Endodermal cell (in vitro differentiated cells): Measurements from ENCODE around the gene STAT3. TPM values are rescaled to one million over a fixed set of nuclear protein-coding genes. Genes with fewer than 3 reads are reported as not detected.
"Not testable (repeated sequence)": the region's sequence is repeated elsewhere in the genome, so short reads cannot be mapped to it uniquely, and the experiment has no call there.

Experiments
- DNase-seq: peaks from one replicate; pipeline ENCODE4 v3.0.0-alpha.2; 2017
- H3K27ac ChIP-seq: 2 replicates; pipeline ENCODE4 v1.5.1; 2013; ENCODE audit warnings: mild to moderate bottlenecking, low read depth, low read length, moderate library complexity
- H3K27me3 ChIP-seq: 2 replicates; pipeline ENCODE4 v1.6.1; 2013; ENCODE audit warnings: mild to moderate bottlenecking, low read length, moderate library complexity; ENCODE audit not compliant: insufficient read depth, control insufficient read depth, poor library complexity, severe bottlenecking
- H3K36me3 ChIP-seq: 2 replicates; pipeline ENCODE4 v1.7.0; 2013; ENCODE audit warnings: mild to moderate bottlenecking, low read length, moderate library complexity; ENCODE audit not compliant: control insufficient read depth, insufficient read depth
- H3K4me1 ChIP-seq: one replicate; pipeline ENCODE4 v1.7.0; 2013; ENCODE audit warnings: low read length; ENCODE audit not compliant: control insufficient read depth, insufficient read depth
- H3K4me3 ChIP-seq: 2 replicates; pipeline ENCODE4 v1.5.1; 2013; ENCODE audit warnings: mild to moderate bottlenecking, low read length, moderate library complexity
- H3K9ac ChIP-seq: 2 replicates; pipeline ENCODE4 v1.6.1; 2013; ENCODE audit warnings: mild to moderate bottlenecking, low read length, moderate library complexity; ENCODE audit not compliant: poor library complexity, severe bottlenecking; ENCODE audit errors: extremely low read depth
- H3K9me3 ChIP-seq: 2 replicates; pipeline ENCODE4 v1.6.1; 2013; ENCODE audit warnings: mild to moderate bottlenecking, low read length, moderate library complexity; ENCODE audit not compliant: control insufficient read depth
- H3K27ac Mint-ChIP-seq: 2 replicates; pipeline ENCODE4 v1.8.0; 2020; ENCODE audit warnings: mixed read lengths
- H3K27me3 Mint-ChIP-seq: 2 replicates; pipeline ENCODE4 v1.8.0; 2021; ENCODE audit warnings: mild to moderate bottlenecking, mixed read lengths; ENCODE audit not compliant: insufficient read depth
- H3K36me3 Mint-ChIP-seq: 2 replicates; pipeline ENCODE4 v1.8.0; 2020; ENCODE audit warnings: low read depth, mixed read lengths
- H3K4me1 Mint-ChIP-seq: 2 replicates; pipeline ENCODE4 v1.8.0; 2020; ENCODE audit warnings: mixed read lengths
- H3K4me3 Mint-ChIP-seq: 2 replicates; pipeline ENCODE4 v1.8.0; 2020; ENCODE audit warnings: mild to moderate bottlenecking, moderate library complexity, mixed read lengths
- H3K9me3 Mint-ChIP-seq: 2 replicates; pipeline ENCODE4 v1.8.0; 2020; ENCODE audit warnings: mild to moderate bottlenecking, mixed read lengths
- CTCF ChIP-seq: fragments of 200-600 bp; sonication (generic); conservative IDR thresholded peaks from 2 replicates; pipeline ENCODE4 v1.5.0; 2021; ENCODE audit warnings: antibody characterized with exemption, mild to moderate bottlenecking
- WGBS, 2 experiments: methylation state at CpG; one replicate each; pipeline versions ENCODE4 v1.1.5 to v1.1.7; 2013; ENCODE audit warnings: missing lambda C conversion rate in 2 of 2, mixed read lengths in 1 of 2; ENCODE audit not compliant: insufficient coverage in 1 of 2, insufficient read length in 1 of 2; 5-methylcytosine and 5-hydroxymethylcytosine counted together
- total RNA-seq, 2 donors: library from RNA; stranded (reverse); fragmentation: NEBNext Ultra II Directional in 1 of 2; extraction: Animal tissue kit (Norgen Biotek cat#: 25700) in 1 of 2; gene quantifications; 2 replicates in 1 of 2; 3 replicates in 1 of 2; pipeline ENCODE4 v1.2.1, GENCODE V29; 2021

Gene STAT3
- total RNA-seq, 2 donors from 2014 or later: 27.5 to 32.4 TPM

GRCh38 chr17:42323268-42323773, 64.9 kb downstream of the STAT3 start:
- H3K36me3 Mint-ChIP-seq: peaks cover 45% of the 10 kb centered on the region
- no peaks in the 10 kb centered on the region for H3K4me1 ChIP-seq
- H3K4me3 ChIP-seq: no peak overlapping the region
- no peak overlapping the region for H3K27ac ChIP-seq
- H3K27me3 Mint-ChIP-seq: peaks cover 19% of the 10 kb centered on the region
- H3K9ac ChIP-seq: no peak overlapping the region
- H3K27me3 ChIP-seq: peaks cover 9% of the 10 kb centered on the region
- no peak overlapping the region for H3K4me3 Mint-ChIP-seq
- no peaks in the 10 kb centered on the region for H3K9me3 Mint-ChIP-seq
- no peak for TF ChIP-seq CTCF
- no peaks in the 10 kb centered on the region for H3K9me3 ChIP-seq
- no peak for DNase-seq
- H3K4me1 Mint-ChIP-seq: peaks cover 7% of the 10 kb centered on the region
- WGBS, 2 experiments: 83 to 92% methylated on average over 1 to 5 of the region's 5 CpGs
- H3K27ac Mint-ChIP-seq: no peak overlapping the region
- peaks cover 13% of the 10 kb centered on the region for H3K36me3 ChIP-seq

- DNase-seq: peak; percentile 100
- Histone ChIP-seq H3K4me3 (no peak overlapping the region), H3K9me3 (no peaks in the 10 kb centered on the region), H3K4me1 (no peaks in the 10 kb centered on the region), H3K27me3 (peaks cover 9% of the 10 kb centered on the region), H3K36me3 (peaks cover 13% of the 10 kb centered on the region), H3K27ac (no peak overlapping the region), H3K9ac (no peak overlapping the region)
- H3K4me1 Mint-ChIP-seq: peaks cover 7% of the 10 kb centered on the region
- 56 to 88% methylated on average over 2 to 10 of the region's 10 CpGs for WGBS, 2 experiments
- no peak overlapping the region for H3K27ac Mint-ChIP-seq
- H3K9me3 Mint-ChIP-seq: no peaks in the 10 kb centered on the region
- peaks cover 19% of the 10 kb centered on the region for H3K27me3 Mint-ChIP-seq
- H3K36me3 Mint-ChIP-seq: peaks cover 45% of the 10 kb centered on the region
- TF ChIP-seq CTCF: peak; percentile 100
- H3K4me3 Mint-ChIP-seq: no peak overlapping the region
Measured at GRCh38 chr17:42322382-42323267, 65.6 kb downstream of the STAT3 start.

- Histone ChIP-seq H3K36me3 (peaks cover 13% of the 10 kb centered on the region), H3K27me3 (peaks cover 9% of the 10 kb centered on the region), H3K9me3 (no peaks in the 10 kb centered on the region), H3K27ac (no peak overlapping the region), H3K9ac (no peak overlapping the region), H3K4me3 (no peak overlapping the region), H3K4me1 (no peaks in the 10 kb centered on the region)
- no peak for DNase-seq
- Mint-ChIP-seq H3K27ac (no peak overlapping the region), H3K27me3 (peaks cover 19% of the 10 kb centered on the region), H3K4me1 (peaks cover 12% of the 10 kb centered on the region), H3K9me3 (no peaks in the 10 kb centered on the region), H3K36me3 (peaks cover 38% of the 10 kb centered on the region), H3K4me3 (no peak overlapping the region)
- TF ChIP-seq CTCF: no peak
- 91 to 95% methylated on average over 4 of the region's 4 CpGs for WGBS, 2 experiments
Measured at GRCh38 chr17:42321555-42321954, 66.7 kb downstream of the STAT3 start.

- Mint-ChIP-seq H3K36me3 (peaks cover 35% of the 10 kb centered on the region), H3K4me1 (peaks cover 33% of the 10 kb centered on the region)
- H3K4me3 ChIP-seq, H3K27ac ChIP-seq, H3K4me1 ChIP-seq, H3K9me3 ChIP-seq, H3K9ac ChIP-seq, H3K27ac Mint-ChIP-seq, H3K27me3 ChIP-seq, H3K9me3 Mint-ChIP-seq, DNase-seq, H3K4me3 Mint-ChIP-seq, H3K27me3 Mint-ChIP-seq: not testable (repeated sequence)
- peaks cover 14% of the 10 kb centered on the region for H3K36me3 ChIP-seq
- WGBS, 2 experiments: 94 to 100% methylated on average over 4 to 6 of the region's 6 CpGs
Measured at GRCh38 chr17:42317967-42318366, 70.3 kb downstream of the STAT3 start.
